ENCODE results near the gene MCTP2.

- TF ChIP-seq POLR2AphosphoS5 (IDR thresholded peaks at IDR 0.05; ENCODE audit: control insufficient read depth, insufficient read depth, low read depth, low read length) (no peak), ZNF408 (CRISPR knock-in tag; IDR thresholded peaks at IDR 0.05; ENCODE audit: low read depth) (no peak), EZH2 (IDR thresholded peaks at IDR 0.05; ENCODE audit: borderline replicate concordance, low read depth, low read length) (no peak), YY1 (IDR thresholded peaks at IDR 0.05; ENCODE audit: borderline replicate concordance in 1 of 3, control insufficient read depth in 1 of 3, extremely low read depth in 1 of 3, insufficient read depth in 3 of 3, insufficient read length in 1 of 3, insufficient replicate concordance in 2 of 3, low read depth in 1 of 3, low read length in 2 of 3) (no peak), NBN (IDR thresholded peaks at IDR 0.05; ENCODE audit: low read depth) (no peak), IRF2 (CRISPR knock-in tag; IDR thresholded peaks at IDR 0.05) (no peak), TAF1 (IDR thresholded peaks at IDR 0.05; ENCODE audit: control insufficient read depth, extremely low read depth, insufficient read depth, low read length, severe bottlenecking) (no peak), STAT5B (CRISPR knock-in tag; IDR thresholded peaks at IDR 0.05) (no peak), ETS2 (tag; IDR thresholded peaks at IDR 0.05; ENCODE audit: borderline replicate concordance, poor library complexity, severe bottlenecking) (no peak), MBD2 (IDR thresholded peaks at IDR 0.05; ENCODE audit: borderline replicate concordance, low read depth) (no peak), ZNF830 (CRISPR knock-in tag; IDR thresholded peaks at IDR 0.05) (no peak), ZNF780A (CRISPR knock-in tag; IDR thresholded peaks at IDR 0.05) (no peak), ZNF274 (IDR thresholded peaks at IDR 0.05; ENCODE audit: borderline replicate concordance, low read depth, low read length) (no peak)
- TF ChIP-seq, protein P1, sequence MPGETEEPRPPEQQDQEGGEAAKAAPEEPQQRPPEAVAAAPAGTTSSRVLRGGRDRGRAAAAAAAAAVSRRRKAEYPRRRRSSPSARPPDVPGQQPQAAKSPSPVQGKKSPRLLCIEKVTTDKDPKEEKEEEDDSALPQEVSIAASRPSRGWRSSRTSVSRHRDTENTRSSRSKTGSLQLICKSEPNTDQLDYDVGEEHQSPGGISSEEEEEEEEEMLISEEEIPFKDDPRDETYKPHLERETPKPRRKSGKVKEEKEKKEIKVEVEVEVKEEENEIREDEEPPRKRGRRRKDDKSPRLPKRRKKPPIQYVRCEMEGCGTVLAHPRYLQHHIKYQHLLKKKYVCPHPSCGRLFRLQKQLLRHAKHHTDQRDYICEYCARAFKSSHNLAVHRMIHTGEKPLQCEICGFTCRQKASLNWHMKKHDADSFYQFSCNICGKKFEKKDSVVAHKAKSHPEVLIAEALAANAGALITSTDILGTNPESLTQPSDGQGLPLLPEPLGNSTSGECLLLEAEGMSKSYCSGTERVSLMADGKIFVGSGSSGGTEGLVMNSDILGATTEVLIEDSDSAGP (CRISPR knock-in tag; IDR thresholded peaks at IDR 0.05): no peak
These were observed 37.5 kb upstream of the MCTP2 start for GRCh38 chr15:94193906-94194305.

Measured in K562 (cell line).